BLaER1 (cell line): Measurements from ENCODE around the gene DEAF1.

ENCODE experiments used
- H3K27ac ChIP-seq: shearing (Covaris generic); formaldehyde crosslinking; 2 replicates; pipeline ENCODE4 v1.8.1; 2022
- H3K27me3 ChIP-seq: shearing (Covaris generic); formaldehyde crosslinking; 2 replicates; pipeline ENCODE4 v1.8.1; 2022
- H3K36me3 ChIP-seq: shearing (Covaris generic); formaldehyde crosslinking; 2 replicates; pipeline ENCODE4 v1.8.1; 2022
- H3K4me1 ChIP-seq: shearing (Covaris generic); formaldehyde crosslinking; 2 replicates; pipeline ENCODE4 v1.8.1; 2022
- H3K4me2 ChIP-seq: shearing (Covaris generic); formaldehyde crosslinking; 2 replicates; pipeline ENCODE4 v1.8.1; 2022
- H3K4me3 ChIP-seq: shearing (Covaris generic); formaldehyde crosslinking; 2 replicates; pipeline ENCODE4 v1.8.1; 2022
- H3K9ac ChIP-seq: shearing (Covaris generic); formaldehyde crosslinking; 2 replicates; pipeline ENCODE4 v1.8.1; 2022
- H3K9me3 ChIP-seq: shearing (Covaris generic); formaldehyde crosslinking; 2 replicates; pipeline ENCODE4 v1.8.1; 2022
- H4K20me1 ChIP-seq: shearing (Covaris generic); formaldehyde crosslinking; 2 replicates; pipeline ENCODE4 v1.8.1; 2022
- Cebpa-rat ChIP-seq: shearing (Covaris generic); IDR thresholded peaks from 2 replicates; pipeline ENCODE4 v1.8.1; 2022

DEAF1 gene

DNA sequence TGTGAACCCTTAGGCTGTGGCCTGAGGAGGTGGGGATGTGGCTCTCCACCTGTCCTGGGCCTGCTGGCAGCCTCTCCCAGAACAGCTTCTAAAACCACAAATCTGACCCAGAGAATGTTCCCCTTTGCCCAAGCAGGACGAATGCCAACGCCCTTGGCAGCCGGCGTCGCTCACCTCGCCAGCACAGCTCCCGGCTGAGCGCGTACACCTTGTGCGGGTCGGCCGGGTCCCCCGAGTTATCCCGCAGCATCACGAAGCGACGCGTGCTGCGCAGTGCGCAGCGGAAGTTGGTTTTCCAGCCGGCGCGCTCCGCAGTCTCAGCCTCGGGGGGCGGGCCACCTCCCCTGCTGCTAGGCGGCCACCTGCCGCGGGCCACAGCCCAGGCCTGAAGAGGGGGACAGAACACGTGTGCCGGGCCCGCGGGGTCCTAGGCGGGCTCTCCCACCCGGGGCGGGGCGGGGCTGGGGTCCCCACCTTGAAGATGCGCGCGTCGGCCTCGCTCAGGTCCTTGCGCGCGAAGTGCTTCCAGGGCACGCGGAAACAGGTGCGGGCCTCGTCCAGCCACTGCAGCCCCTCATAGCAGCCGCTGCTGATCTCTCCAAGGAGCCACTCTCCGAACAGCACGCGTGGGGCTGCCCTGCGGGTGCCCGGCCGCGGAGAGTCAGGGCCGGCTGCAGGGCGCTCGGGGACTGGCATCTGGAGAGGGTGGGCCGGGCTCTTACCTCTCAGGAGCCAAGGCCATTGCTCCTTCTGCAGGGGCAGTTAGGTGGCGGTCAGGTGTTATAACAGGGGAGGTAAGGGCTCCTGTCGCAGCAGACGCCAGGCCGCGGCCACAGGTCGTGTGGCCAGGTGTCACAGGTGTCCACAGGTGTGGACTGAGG, 80.2 kb downstream of the DEAF1 start:
- H3K4me3 ChIP-seq: peak overlapping the region; percentile 75
- peaks cover 56% of the 10 kb centered on the region for H4K20me1 ChIP-seq
- no peaks in the 10 kb centered on the region for H3K9me3 ChIP-seq
- H3K36me3 ChIP-seq: peaks cover 66% of the 10 kb centered on the region
- H3K27me3 ChIP-seq: no peaks in the 10 kb centered on the region
- TF ChIP-seq Cebpa-rat: no peak
- peak overlapping the region; percentile 82 for H3K9ac ChIP-seq
- peak overlapping the region; percentile 85 for H3K27ac ChIP-seq
- H3K4me1 ChIP-seq: peaks cover 47% of the 10 kb centered on the region
- H3K4me2 ChIP-seq: peak overlapping the region; percentile 100

GRCh38 chr11:614021-614622, 80.9 kb downstream of the DEAF1 start:
- no peak overlapping the region for H3K4me3 ChIP-seq
- H4K20me1 ChIP-seq: peaks cover 63% of the 10 kb centered on the region
- no peaks in the 10 kb centered on the region for H3K9me3 ChIP-seq
- H3K27me3 ChIP-seq: no peaks in the 10 kb centered on the region
- no peak overlapping the region for H3K27ac ChIP-seq
- peaks cover 47% of the 10 kb centered on the region for H3K4me1 ChIP-seq
- no peak for TF ChIP-seq Cebpa-rat
- peaks cover 68% of the 10 kb centered on the region for H3K36me3 ChIP-seq
- no peak overlapping the region for H3K9ac ChIP-seq
- H3K4me2 ChIP-seq: peak overlapping the region; percentile 100

- Histone ChIP-seq H4K20me1 (peaks cover 70% of the 10 kb centered on the region), H3K36me3 (peaks cover 68% of the 10 kb centered on the region), H3K27me3 (no peaks in the 10 kb centered on the region), H3K4me2 (no peak overlapping the region), H3K9ac (no peak overlapping the region), H3K27ac (no peak overlapping the region), H3K4me3 (no peak overlapping the region), H3K4me1 (peaks cover 54% of the 10 kb centered on the region), H3K9me3 (no peaks in the 10 kb centered on the region)
- no peak for TF ChIP-seq Cebpa-rat
Observed at GRCh38 chr11:613369-613968, 81.6 kb downstream of the DEAF1 start.

- no peak for TF ChIP-seq Cebpa-rat
- Histone ChIP-seq H4K20me1 (peaks cover 75% of the 10 kb centered on the region), H3K9me3 (no peaks in the 10 kb centered on the region), H3K9ac (no peak overlapping the region), H3K36me3 (peaks cover 68% of the 10 kb centered on the region), H3K4me2 (no peak overlapping the region), H3K27me3 (no peaks in the 10 kb centered on the region), H3K4me3 (no peak overlapping the region), H3K27ac (no peak overlapping the region), H3K4me1 (peaks cover 59% of the 10 kb centered on the region)
Observed at GRCh38 chr11:612961-613300, 82.1 kb downstream of the DEAF1 start.

GRCh38 chr11:612201-612960, 82.6 kb downstream of the DEAF1 start:
- Histone ChIP-seq H3K4me1 (peaks cover 63% of the 10 kb centered on the region), H4K20me1 (peaks cover 81% of the 10 kb centered on the region), H3K36me3 (peaks cover 71% of the 10 kb centered on the region)

DNA sequence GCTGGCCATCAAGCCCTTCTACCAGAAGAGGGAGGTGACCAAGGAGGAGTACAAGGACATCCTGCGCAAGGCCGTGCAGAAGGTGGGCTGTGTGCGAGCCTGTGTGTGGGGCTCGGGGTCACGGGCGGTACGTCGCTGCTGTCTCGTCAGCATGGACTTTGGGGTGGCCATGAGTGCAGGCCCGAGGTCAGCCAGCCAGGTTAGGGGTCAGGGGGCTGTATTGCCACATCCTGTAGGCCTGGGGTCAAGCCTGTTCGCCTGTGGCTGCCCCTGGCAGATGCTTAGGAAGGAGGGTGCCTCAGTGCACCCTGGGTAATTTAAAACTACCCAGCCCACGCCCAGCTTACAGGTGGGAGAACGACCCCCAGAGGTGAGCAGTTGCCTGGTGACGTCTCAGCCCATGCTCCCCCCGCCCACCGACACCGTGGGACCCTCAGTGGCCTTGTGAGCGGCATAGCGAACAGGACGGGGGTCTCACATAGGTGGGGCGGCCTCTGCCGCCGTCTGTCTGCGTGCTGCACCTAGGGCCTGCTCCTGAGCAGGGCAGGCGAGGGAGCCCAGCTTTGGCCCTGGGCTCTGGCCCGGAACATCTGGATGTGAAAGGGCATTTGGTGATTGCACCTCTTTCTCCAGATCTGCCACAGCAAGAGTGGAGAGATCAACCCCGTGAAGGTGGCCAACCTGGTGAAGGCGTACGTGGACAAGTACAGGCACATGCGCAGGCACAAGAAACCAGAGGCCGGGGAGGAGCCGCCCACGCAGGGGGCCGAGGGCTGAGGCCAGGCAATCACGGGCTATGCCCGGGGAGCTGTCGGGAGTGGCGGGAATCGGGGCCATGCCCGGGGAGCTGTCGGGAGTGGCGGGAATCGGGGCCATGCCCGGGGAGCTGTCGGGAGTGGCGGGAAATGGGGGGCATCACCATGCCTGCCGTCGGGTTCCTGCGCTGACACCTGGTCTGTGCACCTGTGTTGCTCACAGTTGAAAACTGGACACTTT, 83.7 kb downstream of the DEAF1 start:
- Histone ChIP-seq H3K9ac (no peak overlapping the region), H3K27me3 (no peaks in the 10 kb centered on the region), H3K27ac (no peak overlapping the region), H3K4me3 (no peak overlapping the region), H4K20me1 (peaks cover 92% of the 10 kb centered on the region), H3K9me3 (no peaks in the 10 kb centered on the region), H3K4me1 (peaks cover 52% of the 10 kb centered on the region), H3K36me3 (peaks cover 82% of the 10 kb centered on the region), H3K4me2 (no peak overlapping the region)
- no peak for TF ChIP-seq Cebpa-rat

More at GRCh38 chr11:612201-612960, 82.6 kb downstream of the DEAF1 start:
- no peak overlapping the region for H3K4me2 ChIP-seq
- no peak overlapping the region for H3K4me3 ChIP-seq
- TF ChIP-seq Cebpa-rat: no peak
- H3K27ac ChIP-seq: no peak overlapping the region
- no peaks in the 10 kb centered on the region for H3K9me3 ChIP-seq
- no peak overlapping the region for H3K9ac ChIP-seq
- no peaks in the 10 kb centered on the region for H3K27me3 ChIP-seq

DNA sequence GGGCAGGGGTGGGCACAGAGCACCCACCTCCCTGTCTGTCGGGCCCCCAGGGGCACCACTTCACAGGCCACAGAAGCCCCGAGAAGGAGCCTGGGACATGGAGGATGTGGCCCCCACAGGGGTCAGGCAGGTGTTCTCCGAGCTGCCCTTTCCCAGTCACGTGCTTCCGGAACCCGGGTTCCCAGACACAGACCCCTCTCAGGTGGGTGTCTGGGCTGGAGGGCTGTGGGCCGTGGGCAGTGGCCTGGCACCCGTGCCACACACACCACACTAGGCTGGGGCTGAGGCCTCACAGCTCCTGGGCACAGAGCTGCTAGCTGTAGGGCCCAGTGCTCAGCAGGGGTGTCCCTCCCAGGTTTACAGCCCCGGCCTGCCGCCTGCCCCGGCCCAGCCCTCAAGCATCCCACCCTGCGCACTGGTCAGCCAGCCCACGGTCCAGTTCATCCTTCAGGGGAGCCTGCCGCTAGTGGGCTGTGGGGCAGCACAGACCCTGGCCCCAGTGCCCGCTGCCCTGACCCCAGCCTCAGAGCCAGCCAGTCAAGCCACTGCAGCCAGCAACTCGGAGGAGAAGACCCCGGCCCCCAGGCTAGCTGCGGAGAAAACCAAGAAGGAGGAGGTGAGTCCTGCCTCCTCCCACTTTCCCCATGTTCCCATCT, 84.7 kb downstream of the DEAF1 start:
- Histone ChIP-seq H3K27ac (no peak overlapping the region), H3K27me3 (no peaks in the 10 kb centered on the region), H3K9me3 (no peaks in the 10 kb centered on the region), H3K4me3 (no peak overlapping the region), H3K9ac (no peak overlapping the region), H3K36me3 (peaks cover 92% of the 10 kb centered on the region), H3K4me1 (peaks cover 47% of the 10 kb centered on the region), H4K20me1 (peaks cover 99% of the 10 kb centered on the region), H3K4me2 (no peak overlapping the region)
- TF ChIP-seq Cebpa-rat: no peak

- Histone ChIP-seq H3K4me3 (no peak overlapping the region), H3K4me1 (peaks cover 38% of the 10 kb centered on the region)
Observed at GRCh38 chr11:609341-609811, 85.6 kb downstream of the DEAF1 start.

More at GRCh38 chr11:609341-609811, 85.6 kb downstream of the DEAF1 start:
- H3K36me3 ChIP-seq: peaks cover 95% of the 10 kb centered on the region
- H3K27me3 ChIP-seq: no peaks in the 10 kb centered on the region
- no peak overlapping the region; the same call in 1 of the 2 replicates for H3K27ac ChIP-seq
- no peak overlapping the region for H3K9ac ChIP-seq
- H3K4me2 ChIP-seq: no peak overlapping the region
- TF ChIP-seq Cebpa-rat: no peak
- peaks cover 99% of the 10 kb centered on the region for H4K20me1 ChIP-seq
- H3K9me3 ChIP-seq: no peaks in the 10 kb centered on the region
